BLaER1 treated with 17β-estradiol and CSF1 and Interleukin-3, amounts not matched to agents 10 nM and 100 nM (cell line): Measurements from ENCODE around the gene CSNK1G1.

Experiments
- H3K27ac ChIP-seq, 11 experiments: shearing (Covaris generic); formaldehyde crosslinking; 2 replicates each; pipeline ENCODE4 v1.8.1; 2022
- H3K27me3 ChIP-seq, 11 experiments: shearing (Covaris generic); formaldehyde crosslinking; 2 replicates each; pipeline ENCODE4 v1.8.1; 2022
- H3K36me3 ChIP-seq, 11 experiments: shearing (Covaris generic); formaldehyde crosslinking; 2 replicates each; pipeline ENCODE4 v1.8.1; 2022
- H3K4me1 ChIP-seq, 10 experiments: shearing (Covaris generic); formaldehyde crosslinking; 2 replicates each; pipeline ENCODE4 v1.8.1; 2022
- H3K4me2 ChIP-seq, 11 experiments: shearing (Covaris generic); formaldehyde crosslinking; 2 replicates each; pipeline ENCODE4 v1.8.1; 2022
- H3K4me3 ChIP-seq, 10 experiments: shearing (Covaris generic); formaldehyde crosslinking; 2 replicates each; pipeline ENCODE4 v1.8.1; 2022
- H3K9ac ChIP-seq, 11 experiments: shearing (Covaris generic); formaldehyde crosslinking; 2 replicates each; pipeline ENCODE4 v1.8.1; 2022
- H3K9me3 ChIP-seq, 11 experiments: shearing (Covaris generic); formaldehyde crosslinking; replicated peaks in 1 of 11; 2 replicates each; pipeline ENCODE4 v1.8.1; 2022
- H4K20me1 ChIP-seq, 11 experiments: shearing (Covaris generic); formaldehyde crosslinking; 2 replicates each; pipeline ENCODE4 v1.8.1; 2022
- Cebpa-rat ChIP-seq, 11 experiments: shearing (Covaris generic); IDR thresholded peaks; 2 replicates each; pipeline ENCODE4 v1.8.1; 2022

Gene CSNK1G1

DNA sequence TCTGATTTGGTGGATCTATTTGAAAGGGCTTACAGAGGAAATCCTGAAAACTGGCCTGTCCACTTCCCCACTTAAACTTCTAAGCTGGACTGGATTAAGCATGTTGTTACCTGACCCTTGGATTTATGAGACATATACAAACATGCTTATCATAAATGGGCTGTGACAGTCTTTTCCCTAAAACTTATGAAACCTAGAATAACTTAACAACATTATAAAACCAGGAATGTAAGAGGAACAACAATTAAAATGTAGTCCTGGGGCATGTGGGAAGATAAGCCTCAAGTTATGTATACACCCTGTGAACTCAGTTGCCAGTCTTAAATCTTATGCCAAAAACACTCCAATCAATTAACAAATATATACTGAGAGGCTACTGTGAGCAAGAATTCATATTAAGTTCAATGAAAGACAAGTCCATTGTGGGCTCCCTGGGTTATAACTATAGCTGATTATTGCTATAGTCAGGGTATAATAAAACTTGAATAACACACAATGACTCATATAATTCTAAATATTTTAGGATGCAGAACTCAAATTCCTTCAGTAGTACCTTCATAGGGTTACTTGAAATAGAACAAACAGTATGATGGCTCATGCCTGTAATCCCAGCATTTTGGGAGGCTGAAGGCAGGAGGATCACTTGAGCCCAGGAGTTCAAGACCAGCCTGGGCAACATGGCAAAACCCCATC, 105.9 kb downstream of the CSNK1G1 start:
- no peak overlapping the region for H3K4me2 ChIP-seq

GRCh38 chr15:64249406-64249805, 106.6 kb downstream of the CSNK1G1 start:
- Histone ChIP-seq H3K4me3 (no peak overlapping the region), H3K27ac (no peak overlapping the region), H3K27me3 (no peaks in the 10 kb centered on the region), H3K4me2 (no peak overlapping the region), H3K9ac (no peak overlapping the region), H3K36me3 (peaks cover 11 to 83% (median 23%) of the 10 kb centered on the region in 11 experiments; a peak in 18 of 22 replicates), H4K20me1 (peaks cover 0 to 29% (median 0%) of the 10 kb centered on the region in 11 experiments; a peak in 4 of 22 replicates), H3K4me1 (no peaks in the 10 kb centered on the region; a peak in 1 of 20 replicates), H3K9me3 (0 out of 22 replicates have a peak, but pooled peaks cover 0 to 4% (median 0%) of the 10 kb centered on the region in 11 experiments)
- TF ChIP-seq Cebpa-rat (IDR thresholded peaks at IDR 0.05), result no peak

More for the DNA sequence above, 105.9 kb downstream of the CSNK1G1 start:
- no peak for TF ChIP-seq Cebpa-rat (IDR thresholded peaks at IDR 0.05)
- Histone ChIP-seq H3K4me1 (no peaks in the 10 kb centered on the region; a peak in 1 of 20 replicates), H3K27ac (no peak overlapping the region), H3K9me3 (0 out of 22 replicates have a peak, but pooled peaks cover 0 to 4% (median 0%) of the 10 kb centered on the region in 11 experiments), H3K4me3 (no peak overlapping the region), H3K27me3 (no peaks in the 10 kb centered on the region), H3K9ac (no peak overlapping the region), H3K36me3 (peaks cover 15 to 83% (median 23%) of the 10 kb centered on the region in 11 experiments; a peak in 18 of 22 replicates), H4K20me1 (peaks cover 0 to 24% (median 0%) of the 10 kb centered on the region in 11 experiments; a peak in 4 of 22 replicates)

DNA sequence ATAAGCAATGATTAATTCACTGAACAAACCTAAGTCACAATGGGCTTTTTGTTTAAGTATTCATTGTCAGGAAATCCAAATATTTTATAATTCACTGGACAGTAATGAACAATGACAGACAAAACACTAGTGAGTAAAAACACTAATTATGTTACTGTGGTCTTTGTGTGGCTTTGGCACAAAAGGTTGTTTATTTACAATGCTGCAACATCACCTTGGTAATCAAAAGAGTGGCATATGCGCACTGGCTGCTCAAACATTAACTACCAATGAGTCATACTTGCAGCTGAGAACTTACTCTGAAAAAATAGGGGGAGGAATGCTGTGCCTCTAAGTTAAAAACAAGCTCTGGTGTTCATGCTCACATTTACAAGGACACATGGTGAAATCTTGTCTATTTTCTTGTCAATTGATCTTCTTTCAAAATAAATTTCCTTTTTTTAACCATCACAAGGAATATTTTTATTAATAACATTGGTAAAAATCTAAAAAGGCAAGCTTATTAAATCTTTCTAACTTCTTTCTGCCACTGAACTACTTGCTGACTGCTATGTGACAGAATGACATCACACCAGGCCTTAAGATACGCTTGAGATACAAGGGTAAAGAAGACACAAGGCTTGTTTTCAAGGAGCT, 107.9 kb downstream of the CSNK1G1 start:
- H3K4me3 ChIP-seq, result no peak overlapping the region
- H3K9ac ChIP-seq, result no peak overlapping the region
- peaks cover 11 to 72% (median 23%) of the 10 kb centered on the region in 11 experiments; a peak in 20 of 22 replicates for H3K36me3 ChIP-seq
- H3K4me1 ChIP-seq, result no peaks in the 10 kb centered on the region; a peak in 1 of 20 replicates
- H4K20me1 ChIP-seq, result peaks cover 0 to 37% (median 0%) of the 10 kb centered on the region in 11 experiments; a peak in 4 of 22 replicates
- H3K27me3 ChIP-seq, result no peaks in the 10 kb centered on the region
- TF ChIP-seq Cebpa-rat (IDR thresholded peaks at IDR 0.05), result no peak
- H3K4me2 ChIP-seq, result no peak overlapping the region
- 0 out of 22 replicates have a peak, but pooled peaks cover 0 to 5% (median 0%) of the 10 kb centered on the region in 11 experiments for H3K9me3 ChIP-seq
- no peak overlapping the region for H3K27ac ChIP-seq

GRCh38 chr15:64247535-64247905, 108.5 kb downstream of the CSNK1G1 start:
- H3K4me2 ChIP-seq, result no peak overlapping the region
- H3K27ac ChIP-seq, result no peak overlapping the region; a peak in 1 of 22 replicates
- no peak overlapping the region for H3K9ac ChIP-seq
- TF ChIP-seq Cebpa-rat (IDR thresholded peaks at IDR 0.05), result no peak
- no peak overlapping the region for H3K4me3 ChIP-seq
- H3K4me1 ChIP-seq, result no peaks in the 10 kb centered on the region; a peak in 1 of 20 replicates
- H4K20me1 ChIP-seq, result peaks cover 0 to 34% (median 0%) of the 10 kb centered on the region in 11 experiments; a peak in 4 of 22 replicates
- H3K9me3 ChIP-seq, result peaks cover 0 to 8% (median 2%) of the 10 kb centered on the region in 11 experiments; a peak in 3 of 22 replicates
- H3K27me3 ChIP-seq, result no peaks in the 10 kb centered on the region
- peaks cover 13 to 71% (median 26%) of the 10 kb centered on the region in 11 experiments; a peak in 20 of 22 replicates for H3K36me3 ChIP-seq

- Histone ChIP-seq H3K4me1 (no peaks in the 10 kb centered on the region; a peak in 1 of 20 replicates), H4K20me1 (peaks cover 0 to 36% (median 0%) of the 10 kb centered on the region in 11 experiments; a peak in 4 of 22 replicates), H3K9ac (no peak overlapping the region)
Observed at GRCh38 chr15:64246364-64247189, 109.4 kb downstream of the CSNK1G1 start.

DNA sequence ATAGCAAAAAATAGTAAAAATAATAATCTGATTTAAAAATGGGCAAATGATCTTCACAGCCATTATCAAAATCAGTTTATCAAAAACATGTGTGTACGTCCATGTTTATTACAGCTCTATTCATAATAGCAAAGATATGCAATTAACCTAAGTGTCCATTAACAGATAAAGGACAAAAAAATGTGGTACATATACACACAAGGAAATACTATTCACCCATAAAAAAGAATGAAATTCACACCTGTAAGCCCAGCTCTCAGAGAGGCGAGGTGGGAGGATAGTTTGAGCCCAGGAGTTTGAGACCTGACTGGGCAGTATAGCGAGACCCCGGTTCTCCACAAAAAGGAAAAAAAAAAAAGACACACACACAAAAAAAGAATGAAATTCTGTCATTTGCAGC, 110.6 kb downstream of the CSNK1G1 start:
- no peaks in the 10 kb centered on the region; a peak in 1 of 20 replicates for H3K4me1 ChIP-seq
- no peak overlapping the region for H3K27ac ChIP-seq
- no peaks in the 10 kb centered on the region for H3K27me3 ChIP-seq
- H3K36me3 ChIP-seq, result peaks cover 13 to 58% (median 24%) of the 10 kb centered on the region in 11 experiments; a peak in 20 of 22 replicates
- TF ChIP-seq Cebpa-rat (IDR thresholded peaks at IDR 0.05), result no peak
- no peak overlapping the region for H3K4me2 ChIP-seq
- H3K9ac ChIP-seq, result no peak overlapping the region
- H3K9me3 ChIP-seq, result peaks cover 0 to 14% (median 5%) of the 10 kb centered on the region in 11 experiments; a peak in 7 of 22 replicates
- H3K4me3 ChIP-seq, result no peak overlapping the region
- peaks cover 0 to 43% (median 0%) of the 10 kb centered on the region in 11 experiments; a peak in 4 of 22 replicates for H4K20me1 ChIP-seq

More at GRCh38 chr15:64246364-64247189, 109.4 kb downstream of the CSNK1G1 start:
- no peak for TF ChIP-seq Cebpa-rat (IDR thresholded peaks at IDR 0.05)
- H3K27me3 ChIP-seq, result no peaks in the 10 kb centered on the region
- H3K4me3 ChIP-seq, result no peak overlapping the region
- peaks cover 13 to 70% (median 27%) of the 10 kb centered on the region in 11 experiments; a peak in 20 of 22 replicates for H3K36me3 ChIP-seq
- H3K27ac ChIP-seq, result no peak overlapping the region
- H3K9me3 ChIP-seq, result peaks cover 0 to 14% (median 5%) of the 10 kb centered on the region in 11 experiments; a peak in 7 of 22 replicates
- H3K4me2 ChIP-seq, result no peak overlapping the region

- H3K27me3 ChIP-seq, result no peaks in the 10 kb centered on the region
- no peak overlapping the region for H3K9ac ChIP-seq
- H3K27ac ChIP-seq, result no peak overlapping the region
- no peak overlapping the region for H3K4me2 ChIP-seq
- H4K20me1 ChIP-seq, result peaks cover 0 to 82% (median 0%) of the 10 kb centered on the region in 11 experiments; a peak in 5 of 22 replicates
- H3K4me3 ChIP-seq, result no peak overlapping the region
- peaks cover 0 to 15% (median 7%) of the 10 kb centered on the region in 11 experiments; a peak in 12 of 22 replicates for H3K36me3 ChIP-seq
- TF ChIP-seq Cebpa-rat (IDR thresholded peaks at IDR 0.05), result no peak
- peaks cover 0 to 8% (median 5%) of the 10 kb centered on the region in 11 experiments; a peak in 7 of 22 replicates for H3K9me3 ChIP-seq
- peaks cover 0 to 1% (median 0%) of the 10 kb centered on the region in 10 experiments; a peak in 1 of 20 replicates for H3K4me1 ChIP-seq
Observed at GRCh38 chr15:64237677-64238076, 118.3 kb downstream of the CSNK1G1 start.

GRCh38 chr15:64236156-64236894, 119.6 kb downstream of the CSNK1G1 start:
- no peaks in the 10 kb centered on the region for H3K27me3 ChIP-seq
- H3K9ac ChIP-seq, result no peak overlapping the region
- peaks cover 0 to 12% (median 0%) of the 10 kb centered on the region in 10 experiments; a peak in 2 of 20 replicates for H3K4me1 ChIP-seq
- no peak for TF ChIP-seq Cebpa-rat (IDR thresholded peaks at IDR 0.05)
- H3K9me3 ChIP-seq, result no peaks in the 10 kb centered on the region
- H3K27ac ChIP-seq, result no peak overlapping the region
- peaks cover 0 to 13% (median 4%) of the 10 kb centered on the region in 11 experiments; a peak in 7 of 22 replicates for H3K36me3 ChIP-seq
- H3K4me3 ChIP-seq, result no peak overlapping the region
- no peak overlapping the region for H3K4me2 ChIP-seq
- H4K20me1 ChIP-seq, result peaks cover 0 to 85% (median 0%) of the 10 kb centered on the region in 11 experiments; a peak in 5 of 22 replicates
